Activated naive CD4-positive, alpha-beta T cell treated with anti-CD3 and anti-CD28 coated beads, Interleukin-2, amount 50 U/mL, for 16 hours (primary cell): Measurements from ENCODE around the gene CMPK1.
"Not testable (repeated sequence)": the region's sequence is repeated elsewhere in the genome, so short reads cannot be mapped to it uniquely, and the experiment has no call there.

ENCODE experiments used
- DNase-seq: peaks from one replicate; pipeline ENCODE4 v3.0.0-alpha.2; 2020

Gene CMPK1

GRCh38 chr1:47338249-47339077 is 4.9 kb downstream of the CMPK1 start:
- DNase-seq = no peak

- DNase-seq = no peak
Measured at GRCh38 chr1:47340227-47340626, 6.6 kb downstream of the CMPK1 start.

DNA sequence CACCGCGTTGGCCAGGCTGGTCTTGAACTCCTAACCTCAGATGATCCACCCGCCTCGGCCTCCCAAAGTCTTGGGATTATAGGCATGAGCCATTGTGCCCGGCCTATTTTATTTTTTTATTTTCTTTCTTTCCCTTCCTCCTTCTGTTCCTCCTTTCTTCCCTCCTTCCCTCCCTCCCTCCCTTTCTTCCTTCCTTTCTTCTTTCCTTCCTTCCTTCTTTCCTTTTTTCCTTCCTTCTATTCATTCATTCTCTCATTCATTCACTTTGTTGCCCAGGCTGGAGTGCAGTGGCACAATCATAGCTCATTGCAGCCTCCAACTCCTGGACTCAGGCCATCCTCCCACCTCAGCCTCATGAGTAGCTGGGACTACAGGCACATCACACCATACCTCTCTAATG is 13.4 kb downstream of the CMPK1 start:
- DNase-seq = not testable (repeated sequence)

DNA sequence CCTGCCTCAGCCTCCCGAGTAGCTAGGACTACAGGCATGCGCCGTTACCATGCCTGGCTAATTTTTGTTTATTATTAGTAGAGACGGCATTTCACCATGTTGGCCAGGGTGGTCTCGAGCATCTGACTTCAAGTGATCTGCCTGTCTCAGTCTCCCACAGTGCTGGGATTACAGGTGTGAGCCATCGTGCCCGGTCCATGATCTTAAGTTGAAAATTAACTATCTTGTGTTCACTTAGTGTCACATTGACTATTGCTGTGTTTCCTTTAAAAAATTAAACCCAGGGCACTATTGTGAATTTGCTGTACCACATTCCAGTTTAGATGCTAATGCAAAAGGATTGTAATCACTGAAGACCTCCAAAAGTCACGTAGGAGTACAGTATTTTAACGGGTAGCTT is 14.1 kb downstream of the CMPK1 start:
- no peak for DNase-seq

DNA sequence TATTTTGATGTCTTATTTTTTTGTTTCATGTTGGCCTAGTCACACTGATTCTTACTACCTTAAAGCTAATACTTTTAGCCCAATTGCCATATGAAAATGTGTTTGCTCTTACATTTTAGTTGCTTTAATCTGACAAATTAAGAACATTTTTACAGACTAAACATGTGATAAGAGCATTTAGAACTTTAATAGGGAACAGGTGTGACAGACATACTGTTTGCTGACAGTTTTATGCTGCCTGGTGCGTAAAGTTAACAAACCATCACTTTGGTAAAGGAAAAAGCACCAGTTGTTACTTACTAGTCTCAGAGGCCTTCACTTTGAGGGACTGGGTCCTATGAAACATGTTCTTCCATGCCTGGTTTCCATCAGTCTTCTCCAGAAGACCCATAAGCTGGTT is 14.7 kb downstream of the CMPK1 start:
- DNase-seq = no peak

- no peak for DNase-seq
Measured at GRCh38 chr1:47351305-47351704, 17.7 kb downstream of the CMPK1 start.

GRCh38 chr1:47361380-47361779 is 27.8 kb downstream of the CMPK1 start:
- DNase-seq = no peak

DNA sequence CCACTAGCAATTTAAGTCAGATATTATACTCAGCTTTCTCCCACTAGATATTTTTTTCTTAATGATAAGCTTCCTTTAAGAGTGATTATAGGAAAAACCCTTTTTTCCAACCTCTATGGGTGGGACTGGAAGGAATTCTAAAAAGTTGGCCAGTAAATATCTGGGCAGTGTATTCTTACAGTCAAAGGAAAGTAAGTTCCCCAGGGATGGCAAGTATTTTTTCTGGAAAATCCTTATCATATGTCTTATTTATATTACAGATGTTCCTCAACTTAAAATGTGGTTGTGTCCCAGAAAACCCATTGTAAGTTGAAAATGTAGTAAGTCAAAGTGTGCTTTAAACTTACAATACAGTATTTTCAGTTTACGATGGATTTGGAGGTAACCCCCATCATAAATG is 29.2 kb downstream of the CMPK1 start:
- no peak for DNase-seq

DNA sequence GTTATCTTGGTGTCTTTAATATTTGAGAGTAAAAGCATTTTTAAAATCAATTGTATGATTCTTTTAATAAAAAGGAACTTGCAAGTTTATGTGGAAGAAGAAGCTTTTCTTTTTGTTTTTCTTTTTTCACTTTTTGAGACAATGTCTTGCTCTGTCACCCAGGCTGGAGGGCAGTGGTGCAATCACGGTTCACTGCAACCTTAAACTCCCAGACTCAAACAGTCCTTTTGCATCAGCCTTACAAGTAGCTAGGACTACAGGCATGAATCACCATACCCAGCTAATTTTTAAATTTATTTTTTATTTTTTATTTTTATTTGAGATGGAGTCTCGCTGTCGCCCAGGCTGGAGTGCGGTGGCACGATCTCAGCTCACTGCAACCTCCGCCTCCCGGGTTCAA is 34.1 kb downstream of the CMPK1 start:
- no peak for DNase-seq

DNA sequence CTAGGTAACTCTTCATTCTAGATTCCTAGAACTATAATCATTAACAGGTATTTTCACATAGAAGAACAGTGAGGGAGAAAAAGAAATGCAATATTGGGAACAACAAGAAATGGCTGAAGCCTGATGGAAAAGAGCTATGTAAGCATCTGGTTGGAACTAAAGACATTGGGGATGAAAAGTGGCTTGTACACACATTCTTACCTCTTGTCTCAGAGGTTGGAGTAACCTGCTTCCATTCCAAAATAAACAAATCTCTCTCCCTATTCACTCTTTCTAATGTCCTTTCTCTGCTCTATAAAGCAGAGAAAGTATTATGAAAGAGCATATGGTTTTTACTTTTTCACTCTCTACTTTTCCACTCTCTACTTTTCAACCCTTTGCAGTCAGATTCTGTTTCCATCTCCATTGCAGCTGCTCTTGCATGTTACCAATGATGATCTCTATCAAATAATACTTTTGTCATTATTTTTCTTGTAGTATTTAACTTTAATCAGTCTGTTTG is 37.5 kb downstream of the CMPK1 start:
- DNase-seq = no peak

DNA sequence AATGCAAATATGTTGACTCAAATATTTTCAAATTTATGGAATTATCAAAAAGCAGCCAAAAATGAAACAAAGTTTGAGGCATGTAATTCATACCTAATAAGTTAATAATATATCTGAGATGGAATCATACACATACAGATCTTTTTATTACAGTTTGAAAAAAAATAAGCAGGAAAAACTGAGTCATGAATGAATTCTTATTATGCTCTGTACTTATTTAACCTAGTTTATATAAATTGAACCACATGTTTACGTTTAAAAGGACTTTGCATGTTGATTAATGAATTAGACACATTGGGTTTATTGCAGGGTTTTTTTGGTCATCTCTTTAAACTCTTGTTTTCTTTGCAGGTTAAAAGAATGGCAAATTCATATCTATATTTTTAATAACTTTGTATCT is 40.9 kb downstream of the CMPK1 start:
- no peak for DNase-seq

DNA sequence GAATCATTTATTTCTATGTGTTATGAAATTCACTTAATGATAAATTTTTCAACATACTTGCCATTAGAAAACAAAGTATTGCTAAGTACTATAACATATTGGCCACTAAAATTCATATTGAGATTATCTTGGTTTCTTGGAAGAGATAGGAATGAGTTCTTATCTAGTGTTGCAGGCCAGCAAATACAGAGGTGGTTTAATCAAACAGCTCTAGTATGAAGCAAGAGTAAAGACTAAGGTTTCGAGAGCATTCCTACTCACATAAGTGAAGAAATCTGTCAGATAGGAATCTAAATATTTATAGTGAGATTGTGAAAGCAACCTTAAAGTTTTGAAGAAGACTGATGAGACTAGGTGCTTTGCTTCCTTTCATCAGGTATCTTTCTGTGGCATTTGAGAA is 44.6 kb downstream of the CMPK1 start:
- DNase-seq = no peak

GRCh38 chr1:47380699-47381098 is 47.1 kb downstream of the CMPK1 start:
- no peak for DNase-seq

DNA sequence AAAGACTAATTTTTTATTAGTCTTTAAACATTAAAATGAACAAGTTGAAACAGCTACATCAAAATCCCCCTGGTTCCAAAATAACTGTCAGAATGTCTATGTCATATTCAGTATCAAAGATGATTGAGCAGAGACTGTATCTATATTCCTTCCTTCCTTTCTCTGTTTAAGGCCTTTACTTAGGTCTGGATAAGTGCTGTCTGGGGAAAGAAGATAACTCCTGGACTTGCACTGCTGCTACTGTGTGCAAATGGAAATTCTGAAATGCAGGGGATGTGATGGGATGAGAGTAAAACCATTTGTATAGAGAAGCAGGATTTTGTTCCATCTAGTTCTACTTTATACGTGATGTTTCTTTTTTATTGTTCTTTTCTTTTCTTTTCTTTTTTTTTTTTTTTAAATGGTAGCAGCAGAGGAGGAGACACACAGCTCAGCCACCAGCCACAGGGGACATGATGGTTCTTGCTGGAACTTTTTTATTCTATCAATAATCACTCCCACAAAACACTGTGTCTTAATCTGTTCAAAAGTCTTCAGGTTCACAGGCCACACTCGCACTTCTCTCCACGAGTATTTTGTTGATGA is 48.9 kb downstream of the CMPK1 start:
- DNase-seq = no peak

- no peak for DNase-seq
Measured at GRCh38 chr1:47384083-47384482, 50.5 kb downstream of the CMPK1 start.

DNA sequence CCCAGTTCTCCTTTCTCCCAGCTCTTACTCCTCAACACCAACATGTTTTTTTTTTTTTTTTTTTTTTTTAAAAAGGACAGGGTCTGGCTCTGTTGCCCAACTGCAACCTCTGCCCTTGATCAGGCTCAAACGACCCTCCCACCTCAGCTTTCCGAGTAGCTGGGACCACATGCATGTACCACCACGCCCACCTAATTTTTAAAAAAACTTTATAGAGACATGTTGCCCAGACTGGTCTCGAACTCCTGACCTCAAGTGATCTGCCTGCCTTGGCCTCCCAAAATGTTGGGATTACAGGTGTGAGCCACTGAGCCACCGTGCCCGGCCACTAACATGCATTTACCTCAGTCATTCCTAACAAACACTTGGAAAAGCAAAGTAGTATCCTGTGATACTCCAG is 51.4 kb downstream of the CMPK1 start:
- no peak for DNase-seq

DNA sequence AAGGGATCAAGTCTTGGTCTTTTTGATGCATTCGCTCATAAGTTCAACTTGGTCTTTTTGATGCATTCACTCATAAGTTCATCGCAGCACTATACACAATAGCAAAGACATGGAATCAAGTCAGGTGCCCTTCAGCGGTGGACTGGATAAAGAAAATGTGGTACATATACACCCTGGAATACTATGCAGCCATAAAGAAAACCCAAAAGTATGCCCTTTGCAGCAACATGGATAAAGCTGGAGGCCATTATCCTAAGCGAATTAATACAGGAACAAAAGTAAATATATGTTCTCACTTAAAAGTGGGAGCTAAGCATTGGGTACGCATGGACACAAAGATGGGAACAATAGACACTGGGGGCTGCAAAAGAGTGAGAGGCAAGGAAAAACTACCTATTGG is 52.7 kb downstream of the CMPK1 start:
- no peak for DNase-seq

- DNase-seq = no peak
Measured at GRCh38 chr1:47388030-47388890, 54.7 kb downstream of the CMPK1 start.

- DNase-seq = peak; percentile 36
Measured at GRCh38 chr1:47388891-47389238, 55.3 kb downstream of the CMPK1 start.

- DNase-seq = no peak
Measured at GRCh38 chr1:47389731-47390130, 56.1 kb downstream of the CMPK1 start.

GRCh38 chr1:47390843-47391242 is 57.3 kb downstream of the CMPK1 start:
- DNase-seq = no peak

DNA sequence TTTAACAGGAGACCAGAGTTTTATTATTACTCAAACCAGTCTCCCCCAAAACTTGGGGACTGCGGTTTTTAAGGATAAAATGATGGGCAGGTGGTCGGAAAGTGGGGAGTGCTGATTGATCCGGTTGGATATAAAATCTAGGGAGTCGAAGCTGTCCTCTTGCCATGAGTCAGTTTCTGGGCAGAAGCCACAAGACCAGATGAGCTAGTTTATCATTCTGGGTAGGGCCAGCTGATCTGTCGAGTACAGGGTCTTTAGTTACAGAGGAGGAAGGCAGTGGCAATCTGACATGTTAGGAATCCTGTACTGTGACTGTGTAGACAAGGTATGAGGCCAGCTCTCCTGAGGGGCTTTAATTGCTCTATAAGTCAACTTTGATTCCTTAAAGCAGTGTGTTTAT is 59.6 kb downstream of the CMPK1 start:
- no peak for DNase-seq

- no peak for DNase-seq
Measured at GRCh38 chr1:47395433-47395832, 61.8 kb downstream of the CMPK1 start.

GRCh38 chr1:47396671-47397196 is 63.1 kb downstream of the CMPK1 start:
- no peak for DNase-seq
